Sigmoid colon (tissue), 4 donors: ENCODE data around the gene EPN3.

Experiments
- CTCF ChIP-seq, 4 experiments: fragments of 450-650 bp in 3 of 4; fragments of 200-600 bp in 1 of 4; IDR thresholded peaks; one replicate each; pipeline ENCODE4 v1.5.1; 2016 to 2019; ENCODE audit warnings: antibody characterized with exemption in 4 of 4, mild to moderate bottlenecking in 3 of 4, moderate library complexity in 2 of 4
- EP300 ChIP-seq, 4 donors: sonication (generic); formaldehyde crosslinking; IDR thresholded peaks; one replicate each; pipeline ENCODE4 v1.6.1; 2017; ENCODE audit warnings: antibody characterized with exemption in 4 of 4
- POLR2A ChIP-seq, 2 donors: fragments of 450-650 bp; IDR thresholded peaks; one replicate each; pipeline ENCODE4 v1.6.1; 2016; ENCODE audit warnings: antibody characterized with exemption in 2 of 2, mild to moderate bottlenecking in 2 of 2, moderate library complexity in 2 of 2
- POLR2AphosphoS5 ChIP-seq, 4 donors: sonication (generic); formaldehyde crosslinking; IDR thresholded peaks; one replicate each; pipeline ENCODE4 v1.6.1; 2017; ENCODE audit warnings: antibody characterized with exemption in 4 of 4

GRCh38 chr17:50508573-50509460 is 23.7 kb upstream of the EPN3 start:
- TF ChIP-seq CTCF (IDR thresholded peaks at IDR 0.05): no peak
- no peak for TF ChIP-seq POLR2A (IDR thresholded peaks at IDR 0.05)
- TF ChIP-seq EP300 (IDR thresholded peaks at IDR 0.05): no peak
- no peak for TF ChIP-seq POLR2AphosphoS5 (IDR thresholded peaks at IDR 0.05)
